Lung (tissue), 12 donors: ENCODE data around the gene C5. TPM values are rescaled to one million over a fixed set of nuclear protein-coding genes. Genes with fewer than 3 reads are reported as not detected.

Source experiments
- ATAC-seq: fragments of 200-7000 bp; cut with Tn5 transposase; one replicate; pipeline ENCODE4 v1.9.1; 2020; ENCODE audit warnings: moderate number of reproducible peaks; ENCODE audit not compliant: insufficient read depth, low FRiP score
- DNase-seq, 3 donors: peaks; one replicate each; pipeline ENCODE4 v3.0.0-alpha.2; 2013 to 2017
- H3K27ac ChIP-seq, 2 donors: one replicate each; pipeline ENCODE4 v1.5.1; 2013; ENCODE audit warnings: mild to moderate bottlenecking in 2 of 2, moderate library complexity in 2 of 2, control low read depth in 1 of 2, inconsistent platforms in 1 of 2, low read depth in 1 of 2, low read length in 1 of 2
- H3K27me3 ChIP-seq, 3 donors: one replicate each; pipeline ENCODE4 v1.5.1; 2013; ENCODE audit warnings: low read length in 2 of 3; ENCODE audit not compliant: control insufficient read depth in 3 of 3, insufficient read depth in 3 of 3
- H3K36me3 ChIP-seq, 4 donors: one replicate each; pipeline ENCODE4 v1.5.1; 2013; ENCODE audit warnings: low read length in 4 of 4, mild to moderate bottlenecking in 1 of 4, moderate library complexity in 1 of 4; ENCODE audit not compliant: control insufficient read depth in 4 of 4, insufficient read depth in 4 of 4
- H3K4me1 ChIP-seq, 5 donors: one replicate each; pipeline ENCODE4 v1.5.1; 2013; ENCODE audit warnings: low read length in 5 of 5, mild to moderate bottlenecking in 2 of 5, moderate library complexity in 1 of 5; ENCODE audit not compliant: control insufficient read depth in 5 of 5, insufficient read depth in 5 of 5
- H3K4me3 ChIP-seq: one replicate; pipeline ENCODE4 v1.5.1; 2013; ENCODE audit warnings: mild to moderate bottlenecking, control low read depth, moderate library complexity
- H3K9ac ChIP-seq, 2 donors: one replicate each; pipeline ENCODE4 v1.5.1; 2013; ENCODE audit warnings: low read length in 2 of 2, control low read depth in 1 of 2; ENCODE audit not compliant: insufficient read depth in 1 of 2
- H3K9me3 ChIP-seq, 4 donors: one replicate each; pipeline ENCODE4 v1.5.1; 2013; ENCODE audit warnings: low read length in 3 of 4, mild to moderate bottlenecking in 1 of 4, moderate library complexity in 1 of 4; ENCODE audit not compliant: control insufficient read depth in 4 of 4, insufficient read depth in 3 of 4
- CTCF ChIP-seq: IDR thresholded peaks from 2 replicates; pipeline ENCODE4 v1.5.1; 2012; ENCODE audit warnings: mild to moderate bottlenecking; ENCODE audit errors: control extremely low read depth, extremely low read depth
- WGBS, 2 donors: extraction: QIAGEN DNeasy Blood & Tissue Kit; methylation state at CpG; one replicate each; pipeline ENCODE4 v1.1.7; 2013; 5-methylcytosine and 5-hydroxymethylcytosine counted together
- polyA plus RNA-seq, 2 donors: library from polyadenylated mRNA; stranded (reverse); fragments of 200-250 nt; gene quantifications; one replicate each; pipeline ENCODE4 v1.2.1, GENCODE V29; 2013
- total RNA-seq, 2 donors: library from RNA; depleted of rRNA in 1 of 2; stranded (reverse); fragments of >200 nt in 1 of 2; gene quantifications; one replicate each; pipeline ENCODE4 v1.2.1, GENCODE V29; 2014 to 2021
- donor health status: control.
- donor health status: control.
- donor health status: Bipolar disorder and iron deficiency.
- donor health status: healthy.
- donor health status: DM: yes; HTN: yes; CAD: no.

The C5 gene
- total and polyA plus RNA-seq, 4 donors: 9.5 to 53.2 (median 13.1) TPM

GRCh38 chr9:120910643-120911042, 139.4 kb downstream of the C5 start:
- peaks cover 0 to 2% (median 0%) of the 10 kb centered on the region in 5 donors for H3K4me1 ChIP-seq
- H3K4me3 ChIP-seq: no peak overlapping the region
- H3K9ac ChIP-seq: no peak overlapping the region
- H3K36me3 ChIP-seq: peaks cover 0 to 13% (median 3%) of the 10 kb centered on the region in 4 donors
- WGBS, 2 donors: 90 to 98% methylated on average over 3 of the region's 3 CpGs
- no peaks in the 10 kb centered on the region for H3K27me3 ChIP-seq
- ATAC-seq: no peak
- peaks cover 0 to 2% (median 0%) of the 10 kb centered on the region in 4 donors for H3K9me3 ChIP-seq
- no peak for DNase-seq
- no peak for TF ChIP-seq CTCF
- no peak overlapping the region for H3K27ac ChIP-seq

GRCh38 chr9:120909904-120910303, 140.2 kb downstream of the C5 start:
- H3K36me3 ChIP-seq: peaks cover 0 to 13% (median 3%) of the 10 kb centered on the region in 4 donors

DNA sequence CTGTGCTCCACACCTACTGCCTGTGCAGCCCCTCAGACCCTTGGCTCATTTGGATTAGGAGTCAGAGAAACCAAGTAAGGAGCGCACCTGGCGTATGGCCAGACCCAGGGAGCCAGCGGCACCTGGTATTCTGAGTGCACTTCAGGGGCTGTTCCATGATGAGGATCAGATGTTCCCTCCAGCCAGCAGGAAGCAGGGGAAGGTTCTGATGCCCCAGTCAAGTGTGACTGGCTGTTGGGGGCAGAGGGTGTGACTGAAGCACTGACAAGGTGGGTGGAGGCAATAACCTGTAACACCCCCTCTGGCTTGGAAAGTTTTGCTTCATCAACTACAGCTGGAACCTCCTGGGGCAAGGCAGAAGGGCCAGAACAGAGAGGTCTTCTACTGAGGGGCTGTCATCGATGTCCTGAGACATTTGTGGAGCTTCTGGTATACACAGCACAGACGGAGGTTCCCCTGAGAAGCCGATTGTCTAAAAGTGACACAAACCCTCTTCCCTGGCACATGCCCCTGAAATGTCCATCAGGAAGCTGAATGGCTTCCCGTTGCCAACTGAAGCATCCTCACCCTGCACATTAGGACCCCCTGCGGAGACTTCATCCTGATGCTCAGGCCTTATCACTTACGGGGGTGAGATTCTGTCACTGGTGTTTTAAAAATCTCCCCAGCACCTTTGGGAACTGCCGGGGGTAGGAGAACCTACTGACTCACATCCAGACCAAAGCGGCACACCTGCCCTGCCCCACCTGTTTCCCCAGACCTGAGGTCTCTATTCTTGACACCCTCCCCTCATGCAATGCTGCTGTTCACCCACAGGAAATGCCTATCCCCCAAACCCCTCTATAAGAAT, 144.5 kb downstream of the C5 start:
- Histone ChIP-seq H3K4me3 (no peak overlapping the region), H3K9me3 (no peaks in the 10 kb centered on the region), H3K36me3 (peaks cover 0 to 5% (median 0%) of the 10 kb centered on the region in 4 donors), H3K9ac (no peak overlapping the region), H3K4me1 (peaks cover 0 to 2% (median 0%) of the 10 kb centered on the region in 5 donors), H3K27me3 (no peaks in the 10 kb centered on the region), H3K27ac (no peak overlapping the region)
- DNase-seq: no peak
- ATAC-seq: no peak
- no peak for TF ChIP-seq CTCF
- WGBS, 2 donors: 84 to 85% methylated on average over 11 of the region's 11 CpGs

More at GRCh38 chr9:120909904-120910303, 140.2 kb downstream of the C5 start:
- DNase-seq (no peak), ATAC-seq (no peak)
- TF ChIP-seq CTCF: no peak
- Histone ChIP-seq H3K27me3 (no peaks in the 10 kb centered on the region), H3K9me3 (peaks cover 0 to 2% (median 0%) of the 10 kb centered on the region in 4 donors), H3K27ac (no peak overlapping the region), H3K9ac (no peak overlapping the region), H3K4me3 (no peak overlapping the region), H3K4me1 (peaks cover 0 to 2% (median 0%) of the 10 kb centered on the region in 5 donors)
- 58 to 69% methylated on average over 5 of the region's 5 CpGs for WGBS, 2 donors
